ENCODE data around the gene HDAC7. TPM values are rescaled to one million over a fixed set of nuclear protein-coding genes. Genes with fewer than 3 reads are reported as not detected.

Gene HDAC7
- total RNA-seq, 1 experiment from 2014 or later = 3.6 TPM

DNA sequence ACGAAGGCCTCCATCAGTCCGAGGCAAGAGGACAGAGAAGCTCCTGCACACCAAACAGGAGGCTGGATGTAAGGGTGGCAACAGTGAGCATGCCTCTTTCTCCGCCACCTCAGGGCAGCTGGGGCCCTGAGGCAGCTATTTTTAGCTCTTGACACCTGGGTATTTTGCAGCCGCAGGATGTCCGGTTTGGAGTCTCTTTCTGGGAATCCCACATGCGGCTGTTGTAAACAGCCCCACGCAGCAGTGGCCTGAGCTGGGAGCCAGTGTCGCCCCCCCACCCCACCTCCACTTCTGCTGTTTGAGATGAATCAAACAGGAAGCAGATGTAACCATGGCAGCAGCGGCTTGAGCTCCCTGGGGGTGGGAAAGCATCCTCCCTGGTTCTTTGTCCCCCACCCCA lies 11.7 kb downstream of the HDAC7 start:
- in situ Hi-C loops (cut with HindIII; ENCODE audit: low pct_unique_long_range_greater_than_20kb, low sequenced_read_pairs) = no loop called here
- no peak for DNase-seq (ENCODE audit: low read depth, low spot score)

DNA sequence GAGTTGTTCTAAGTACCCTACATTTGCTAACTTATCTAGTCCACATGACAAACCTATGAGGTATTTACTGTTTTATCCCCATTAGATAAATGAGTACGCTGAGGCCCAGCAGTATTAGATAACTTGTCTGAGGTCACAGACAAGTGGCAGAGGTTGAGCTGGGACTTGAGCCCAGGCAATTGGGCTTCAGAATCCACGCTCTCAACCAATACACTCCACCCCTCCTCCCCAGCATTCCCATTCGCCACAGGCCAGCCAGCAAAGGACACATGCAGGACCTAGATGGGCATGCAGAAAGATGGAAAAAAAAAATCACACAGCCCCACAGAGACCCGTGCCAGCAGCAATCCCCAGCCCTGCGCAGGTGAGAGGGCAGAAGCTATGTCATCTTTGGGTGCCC lies 12.4 kb downstream of the HDAC7 start:
- in situ Hi-C loops (cut with HindIII; ENCODE audit: low pct_unique_long_range_greater_than_20kb, low sequenced_read_pairs) = no loop called here
- no peak for DNase-seq (ENCODE audit: low read depth, low spot score)

DNA sequence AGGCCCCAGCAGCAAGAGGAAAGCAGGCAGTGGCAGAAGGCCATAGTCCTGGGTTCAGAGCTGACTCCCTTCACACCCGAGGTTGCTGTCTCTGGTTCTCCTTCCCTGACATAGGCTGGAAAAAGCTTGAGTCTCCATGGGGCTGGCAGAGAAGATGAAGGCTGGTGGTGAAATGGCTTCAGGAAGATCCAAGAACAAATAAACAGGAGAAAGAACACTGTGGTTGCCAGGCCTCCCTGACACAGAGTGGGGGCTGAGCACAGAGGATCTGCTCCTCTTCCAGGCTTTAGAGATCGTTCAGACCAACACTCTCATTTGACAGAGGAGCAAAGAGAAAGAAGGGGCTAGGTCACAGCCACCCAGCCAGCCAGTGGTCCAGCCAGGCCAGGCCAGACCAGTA lies 14.3 kb downstream of the HDAC7 start:
- no peak for DNase-seq (ENCODE audit: low read depth, low spot score)
- in situ Hi-C loops (cut with HindIII; ENCODE audit: low pct_unique_long_range_greater_than_20kb, low sequenced_read_pairs) = no loop called here

DNA sequence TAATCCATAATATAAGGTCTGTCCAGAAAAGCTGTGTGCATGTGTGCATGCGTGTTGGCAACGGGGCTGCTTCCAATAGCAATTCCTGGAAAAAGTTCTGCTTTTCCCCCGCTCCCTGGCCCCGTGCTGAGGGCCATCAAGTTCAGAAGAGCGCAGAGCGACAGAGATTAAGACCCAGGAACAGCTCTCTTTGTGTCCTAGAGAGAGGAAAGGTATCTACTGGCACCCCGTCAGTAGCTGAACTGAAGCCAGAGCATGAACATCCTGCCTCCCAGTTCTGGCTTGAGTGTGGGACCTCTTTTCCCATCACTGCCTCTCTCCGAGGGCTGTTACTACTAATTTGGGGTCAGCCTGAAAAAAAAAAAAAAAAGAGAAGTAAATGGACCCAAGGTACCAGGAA lies 15.5 kb downstream of the HDAC7 start:
- in situ Hi-C loops (cut with HindIII; ENCODE audit: low pct_unique_long_range_greater_than_20kb, low sequenced_read_pairs) = no loop called here
- no peak for DNase-seq (ENCODE audit: low read depth, low spot score)

DNA sequence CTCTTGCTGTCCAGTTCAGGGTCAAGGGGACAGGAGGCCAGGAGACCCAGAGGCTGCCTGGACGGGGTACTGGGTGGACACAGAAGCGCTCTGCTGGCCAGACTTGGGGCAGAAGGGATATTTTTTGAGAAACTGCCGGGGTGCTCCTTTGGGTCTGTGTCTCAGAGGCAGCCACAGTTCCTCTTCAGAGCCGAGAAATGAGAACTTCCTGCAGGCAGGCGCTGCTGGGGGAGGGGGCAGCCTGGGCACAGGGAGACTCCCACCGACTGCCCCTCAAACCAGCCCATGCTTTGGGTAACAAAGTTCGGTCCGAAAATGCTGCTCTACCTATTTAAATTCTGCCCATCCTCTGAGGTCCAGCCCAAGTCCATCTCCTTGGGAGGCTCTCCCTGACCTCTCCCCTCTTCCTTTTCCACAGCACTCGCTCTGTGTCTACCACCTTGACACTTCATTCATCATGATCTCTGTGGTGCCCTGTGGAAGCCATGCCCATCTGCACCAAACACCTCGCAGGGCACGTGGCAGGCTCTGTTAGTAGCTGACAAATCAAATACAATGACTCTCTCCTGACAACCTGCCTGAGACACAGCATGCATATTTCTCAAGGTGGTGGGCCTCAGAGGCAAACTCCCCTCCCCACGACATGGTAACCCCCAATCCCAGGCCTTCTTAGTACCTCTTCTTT lies 16.4 kb downstream of the HDAC7 start:
- in situ Hi-C loops (cut with HindIII; ENCODE audit: low pct_unique_long_range_greater_than_20kb, low sequenced_read_pairs) = no loop called here

DNA sequence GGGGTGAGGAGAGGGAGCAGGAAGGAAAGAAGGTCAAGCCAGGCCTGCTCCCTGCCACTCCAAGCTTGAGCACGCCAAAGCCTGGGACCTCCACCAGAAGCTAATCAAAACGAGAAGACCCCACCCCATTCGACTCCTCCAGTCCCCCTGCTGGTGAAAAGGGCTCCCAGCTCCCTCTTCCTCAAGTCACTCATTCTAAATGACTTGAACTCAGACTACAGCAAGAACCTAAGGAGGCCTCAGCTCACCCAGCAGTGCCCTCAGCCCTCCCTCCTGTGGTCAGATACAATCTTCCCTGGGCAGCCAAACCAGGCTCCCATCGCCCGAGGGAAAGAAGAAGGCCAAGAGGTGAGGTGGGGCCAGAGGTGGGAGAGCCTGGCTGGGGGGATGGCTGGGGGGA lies 17.4 kb downstream of the HDAC7 start:
- in situ Hi-C loops (cut with HindIII; ENCODE audit: low pct_unique_long_range_greater_than_20kb, low sequenced_read_pairs) = no loop called here

More for the DNA sequence above, 16.4 kb downstream of the HDAC7 start:
- no peak for DNase-seq (ENCODE audit: low read depth, low spot score)

DNA sequence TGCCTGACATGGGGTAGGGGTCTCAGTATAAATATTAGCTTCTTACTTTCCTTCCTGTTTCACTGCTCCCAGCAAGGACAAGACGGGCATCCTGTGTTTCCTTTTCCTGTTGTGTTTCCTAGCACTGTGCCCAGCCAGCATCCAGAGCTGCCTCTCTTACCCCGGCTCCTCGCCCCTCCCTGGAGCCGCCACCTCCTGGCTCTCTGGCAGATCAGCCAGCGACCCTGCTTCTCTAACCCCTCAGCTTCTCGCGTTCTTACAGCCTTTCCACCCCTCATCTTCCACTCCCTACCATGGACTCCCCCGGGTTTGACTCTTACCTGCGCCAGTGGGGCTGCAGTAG lies 17.8 kb downstream of the HDAC7 start:
- in situ Hi-C loops (cut with HindIII; ENCODE audit: low pct_unique_long_range_greater_than_20kb, low sequenced_read_pairs) = no loop called here
- no peak for DNase-seq (ENCODE audit: low read depth, low spot score)

More for the DNA sequence above, 17.4 kb downstream of the HDAC7 start:
- no peak for DNase-seq (ENCODE audit: low read depth, low spot score)

DNA sequence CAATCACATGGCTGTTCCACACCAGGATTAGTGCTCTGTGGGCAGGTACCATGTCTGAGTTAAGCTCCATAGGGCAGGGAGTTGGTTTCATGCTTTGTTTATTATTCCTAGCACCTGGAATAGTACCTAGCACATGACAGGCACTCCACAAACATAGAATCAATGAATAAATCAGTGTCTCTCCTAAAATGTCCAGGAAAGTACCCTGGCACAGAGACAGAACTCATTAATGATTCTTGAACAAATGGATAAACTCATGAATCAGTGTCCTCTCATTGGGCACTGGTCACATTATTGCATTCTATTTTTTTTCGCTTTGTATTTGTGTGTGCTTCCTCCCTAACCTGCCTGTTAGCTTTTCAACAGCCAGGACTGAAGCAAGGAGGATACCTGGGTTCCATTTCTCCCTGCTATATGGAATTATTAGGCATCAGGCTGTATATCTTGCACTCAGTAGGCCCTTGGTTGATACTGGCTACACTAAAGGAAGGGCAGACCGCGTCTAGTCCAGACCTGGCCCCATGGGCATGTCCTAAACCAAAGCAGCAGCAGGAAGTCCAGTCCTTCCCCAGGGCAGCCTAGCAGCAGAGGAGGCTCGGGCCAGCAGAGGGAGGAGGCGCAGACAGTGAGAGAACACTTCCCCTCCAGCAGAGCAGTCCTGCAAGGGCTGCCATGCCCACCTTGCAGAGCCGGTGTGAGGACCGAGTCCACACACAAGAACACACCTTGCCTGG lies 18.4 kb downstream of the HDAC7 start:
- in situ Hi-C loops (cut with HindIII; ENCODE audit: low pct_unique_long_range_greater_than_20kb, low sequenced_read_pairs) = no loop called here

DNA sequence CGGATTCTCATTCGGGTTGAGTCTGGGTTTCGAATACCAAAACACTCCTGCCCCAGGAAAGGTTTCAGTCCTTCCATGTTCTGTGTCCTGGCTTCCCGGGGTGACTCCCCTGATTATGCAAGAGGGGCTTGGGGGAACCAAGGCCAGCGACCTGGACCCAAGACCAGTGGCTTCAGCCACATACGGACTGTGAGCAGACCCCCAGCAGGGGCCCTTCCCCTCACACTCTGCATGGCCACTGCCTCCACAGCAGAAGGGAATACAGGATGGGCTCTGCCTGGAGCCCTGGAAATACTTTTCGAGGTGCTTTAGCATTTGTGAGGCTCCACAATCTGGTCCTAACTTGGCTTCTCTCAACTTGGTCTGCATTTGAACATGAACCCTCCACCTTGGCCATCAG lies 19.1 kb downstream of the HDAC7 start:
- DNase-seq (ENCODE audit: low read depth, low spot score) = no peak
- in situ Hi-C loops (cut with HindIII; ENCODE audit: low pct_unique_long_range_greater_than_20kb, low sequenced_read_pairs) = no loop called here

More for the DNA sequence above, 18.4 kb downstream of the HDAC7 start:
- DNase-seq (ENCODE audit: low read depth, low spot score) = no peak

DNA sequence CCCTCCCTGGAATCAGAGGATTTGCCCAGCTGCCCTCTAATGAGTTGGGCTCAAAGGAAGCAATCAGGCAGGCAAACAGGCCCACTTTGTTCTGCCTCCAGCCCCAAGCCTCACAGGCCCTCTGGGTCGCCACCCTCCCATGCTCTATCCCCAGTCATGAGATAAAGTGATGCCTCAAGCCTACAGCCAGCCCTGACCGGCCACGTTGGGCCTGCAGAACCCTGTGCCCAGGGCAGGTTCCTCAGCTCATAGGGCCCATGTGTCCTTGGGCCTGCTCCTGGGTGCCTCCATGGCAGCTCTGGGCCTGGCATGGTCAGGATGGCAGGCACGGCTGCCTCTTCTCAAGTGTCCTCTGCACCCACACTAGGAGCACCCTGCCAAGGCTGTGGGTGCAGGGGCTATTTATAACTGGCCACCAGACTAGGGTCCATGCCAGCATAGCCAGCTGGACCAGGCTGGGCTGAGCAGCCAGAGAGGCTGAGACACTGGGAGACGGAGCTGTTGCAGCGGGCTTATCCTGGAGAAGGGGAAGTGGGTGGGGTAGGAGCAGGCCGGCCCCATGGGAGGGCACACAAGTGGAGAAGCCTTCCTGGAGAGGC lies 20.2 kb downstream of the HDAC7 start:
- peak; percentile 58 for DNase-seq (ENCODE audit: low read depth, low spot score)
- in situ Hi-C loops (cut with HindIII; ENCODE audit: low pct_unique_long_range_greater_than_20kb, low sequenced_read_pairs) = no loop called here

DNA sequence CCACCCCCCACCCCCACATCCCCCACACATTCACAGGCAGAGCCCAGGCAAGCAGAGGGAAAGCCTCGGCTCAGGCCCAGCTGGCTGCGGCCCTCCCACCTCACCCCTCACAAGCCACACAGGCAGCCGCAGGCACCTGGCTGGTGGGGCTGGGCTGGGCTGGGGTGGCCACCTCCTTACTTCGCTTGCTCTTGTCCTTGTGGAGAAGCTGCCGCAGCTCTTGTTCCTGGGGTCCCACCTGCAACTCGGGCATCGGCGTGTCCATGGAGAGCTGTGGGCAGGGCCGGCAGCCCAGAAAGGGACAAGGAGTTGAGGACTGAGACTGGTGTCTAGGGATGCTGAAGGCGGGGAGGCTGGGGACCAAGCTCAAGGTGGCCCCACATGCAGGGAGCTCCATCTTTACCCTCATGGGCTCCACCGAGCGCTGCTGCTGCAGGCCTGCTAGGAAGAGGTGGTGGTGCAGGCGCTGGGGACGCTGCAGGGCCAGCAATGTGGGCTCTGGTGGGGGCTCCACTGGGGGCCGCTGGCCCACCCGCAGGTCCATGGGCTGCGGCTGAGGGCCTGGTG lies 21.2 kb downstream of the HDAC7 start:
- no peak for DNase-seq (ENCODE audit: low read depth, low spot score)
- in situ Hi-C loops (cut with HindIII; ENCODE audit: low pct_unique_long_range_greater_than_20kb, low sequenced_read_pairs) = no loop called here

DNA sequence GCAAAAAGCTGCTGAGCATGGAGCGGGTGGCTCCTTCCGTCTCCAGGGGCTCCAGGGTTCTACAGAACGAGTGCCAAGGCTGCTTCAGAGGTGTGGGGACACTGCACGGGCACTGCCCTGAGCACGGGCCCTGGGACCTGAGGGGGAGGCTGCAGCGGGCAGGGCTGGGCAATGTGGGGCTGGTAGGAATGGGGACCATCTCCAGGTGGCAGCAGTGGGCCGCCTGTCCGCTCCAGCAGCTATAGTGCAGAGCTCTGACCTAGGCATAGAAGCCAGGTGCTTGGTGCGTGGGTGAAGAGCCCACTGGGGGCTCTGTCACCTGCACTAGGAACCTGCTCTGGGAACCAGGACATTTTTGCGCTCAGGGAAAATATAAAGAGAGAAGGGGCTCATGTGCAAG lies 22.3 kb downstream of the HDAC7 start:
- in situ Hi-C loops (cut with HindIII; ENCODE audit: low pct_unique_long_range_greater_than_20kb, low sequenced_read_pairs) = no loop called here
- peak; percentile 59 for DNase-seq (ENCODE audit: low read depth, low spot score)

DNA sequence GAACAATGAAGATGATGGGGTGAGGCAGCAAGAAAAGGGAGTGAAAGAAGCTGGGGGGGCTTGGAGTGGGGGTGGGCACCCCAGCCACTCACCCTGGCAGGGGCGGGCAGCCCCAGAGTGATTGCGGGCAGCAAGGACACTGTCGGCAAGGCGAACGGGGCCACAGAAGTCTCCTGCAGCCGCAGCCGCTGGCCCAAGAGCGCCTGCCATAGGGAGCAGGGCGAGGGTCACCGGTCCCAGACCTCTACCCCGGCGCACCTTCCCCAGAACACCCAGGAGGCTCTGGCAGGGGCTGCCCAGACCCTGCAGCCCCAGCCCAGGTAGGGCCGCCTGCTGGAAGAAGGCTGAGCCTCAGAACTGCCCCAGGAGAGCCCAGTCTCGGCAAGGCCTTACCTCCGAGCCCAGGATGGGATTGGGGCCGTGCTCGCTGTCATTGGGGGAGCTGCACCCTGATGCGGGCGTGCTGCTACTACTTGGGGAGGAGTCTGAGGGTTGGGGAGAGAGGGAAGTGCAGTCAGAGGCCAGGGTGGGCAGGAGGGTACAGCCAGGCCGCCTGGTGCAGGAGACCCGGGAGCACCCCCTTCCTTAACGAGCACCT lies 23.8 kb downstream of the HDAC7 start:
- in situ Hi-C loops (cut with HindIII; ENCODE audit: low pct_unique_long_range_greater_than_20kb, low sequenced_read_pairs) = no loop called here
- no peak for DNase-seq (ENCODE audit: low read depth, low spot score)

DNA sequence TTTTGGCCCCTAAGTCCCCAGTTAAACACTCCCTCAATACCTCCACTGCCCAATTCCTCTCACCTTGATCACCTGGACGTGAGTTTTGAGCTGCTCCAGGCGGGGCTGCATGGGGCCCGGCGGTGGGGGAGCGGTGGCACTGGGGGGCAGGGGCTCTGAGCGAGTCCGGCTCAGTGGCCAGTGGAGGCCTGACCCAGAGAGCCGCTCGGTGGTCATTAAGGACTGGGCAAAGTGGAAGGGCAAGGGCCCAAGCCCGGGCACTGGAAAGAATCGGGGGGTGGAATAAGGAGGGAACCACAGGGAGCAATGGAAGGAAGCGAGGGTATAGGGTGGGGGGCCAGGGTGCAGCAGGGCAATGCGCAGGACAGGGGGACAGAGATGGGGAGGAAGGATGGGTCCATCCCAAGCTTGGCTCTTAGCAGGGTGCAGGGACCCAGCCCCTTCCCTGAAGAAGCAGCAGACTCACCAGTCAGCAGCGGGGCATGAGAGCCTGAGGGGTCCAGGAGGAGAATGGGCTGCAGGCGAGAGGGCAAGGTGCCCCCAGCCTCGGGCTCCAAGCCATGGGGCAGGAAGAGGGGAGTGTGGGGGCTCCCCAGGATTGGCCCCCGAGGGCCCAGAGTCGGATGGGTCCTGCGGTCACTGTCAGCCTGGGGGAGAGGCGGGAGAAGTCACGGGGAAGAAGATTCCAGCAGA lies 24.4 kb downstream of the HDAC7 start:
- no peak for DNase-seq (ENCODE audit: low read depth, low spot score)
- in situ Hi-C loops (cut with HindIII; ENCODE audit: low pct_unique_long_range_greater_than_20kb, low sequenced_read_pairs) = no loop called here

DNA sequence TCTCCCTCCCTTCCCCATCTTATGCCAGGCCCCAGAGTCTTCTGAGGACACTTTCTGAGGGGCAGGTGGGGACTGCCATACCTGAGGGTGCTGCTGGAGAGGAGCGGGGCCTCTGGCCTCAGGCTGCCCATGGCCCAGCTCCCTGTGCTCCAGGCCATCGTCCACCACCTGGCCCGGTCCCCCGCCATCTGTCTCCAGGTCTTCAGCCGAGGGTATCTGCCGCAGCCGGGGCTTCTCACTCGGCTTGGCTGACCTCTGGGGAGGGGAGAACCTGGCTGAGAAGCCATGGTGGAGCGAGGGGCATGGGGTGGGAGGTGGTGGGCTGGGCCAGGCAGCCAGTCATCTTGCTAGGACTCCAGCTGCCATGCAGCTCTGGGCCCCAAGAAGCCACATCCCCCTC lies 25.0 kb downstream of the HDAC7 start:
- no peak for DNase-seq (ENCODE audit: low read depth, low spot score)
- in situ Hi-C loops (cut with HindIII; ENCODE audit: low pct_unique_long_range_greater_than_20kb, low sequenced_read_pairs) = no loop called here

DNA sequence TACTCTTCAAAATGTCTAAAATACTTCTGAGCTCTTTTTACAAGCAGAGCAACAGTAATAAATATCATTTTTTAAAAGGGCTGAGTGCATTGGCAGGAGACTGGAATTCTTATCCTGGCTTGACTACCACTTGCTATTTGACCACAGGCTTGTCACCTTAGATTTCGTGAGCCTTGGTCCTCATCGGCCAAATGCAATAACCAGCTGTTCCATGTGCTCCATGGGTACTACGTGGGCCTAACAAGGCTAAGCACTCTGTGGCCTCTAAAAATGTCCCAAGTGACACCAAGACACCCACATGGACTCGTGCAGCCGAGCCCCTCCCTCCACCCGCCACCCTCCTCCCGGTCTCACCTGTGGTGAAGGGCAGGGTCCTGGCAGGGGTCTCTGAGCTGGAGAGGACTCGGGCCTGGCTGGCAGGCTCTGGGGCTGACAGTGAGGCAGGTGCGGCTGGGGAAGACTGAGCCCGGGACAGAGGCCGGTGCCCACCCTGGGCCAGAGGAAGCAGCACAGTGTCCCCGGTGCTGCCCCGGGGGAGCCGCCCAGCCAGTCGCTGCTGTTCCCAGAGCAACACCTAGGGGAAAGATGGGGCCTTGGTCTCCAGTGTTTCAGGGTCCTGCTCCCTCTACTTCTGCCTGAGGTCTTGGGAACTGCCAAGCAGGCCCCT lies 26.6 kb downstream of the HDAC7 start:
- in situ Hi-C loops (cut with HindIII; ENCODE audit: low pct_unique_long_range_greater_than_20kb, low sequenced_read_pairs) = no loop called here
- no peak for DNase-seq (ENCODE audit: low read depth, low spot score)

DNA sequence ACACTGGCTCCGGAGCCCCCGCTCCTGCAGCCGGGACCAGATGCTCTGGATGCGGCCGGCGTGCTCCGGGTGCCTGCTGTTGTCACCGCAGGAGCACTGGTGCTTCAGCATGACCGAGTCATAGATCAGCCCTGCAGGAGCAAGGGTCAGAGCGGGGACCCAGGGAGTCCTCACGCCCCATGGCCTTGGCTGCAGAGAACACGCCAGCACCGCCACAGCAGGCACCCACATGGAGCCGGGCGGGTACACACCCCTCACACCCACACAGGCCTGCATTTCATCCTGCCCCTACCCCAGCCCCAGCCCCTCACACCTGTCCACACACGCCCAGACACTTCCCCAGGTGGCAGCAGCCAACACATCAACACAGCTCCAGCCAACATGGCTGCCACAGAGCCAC lies 27.8 kb downstream of the HDAC7 start:
- in situ Hi-C loops (cut with HindIII; ENCODE audit: low pct_unique_long_range_greater_than_20kb, low sequenced_read_pairs) = no loop called here
- no peak for DNase-seq (ENCODE audit: low read depth, low spot score)
